ENCODE data around the gene HTT. TPM values are rescaled to one million over a fixed set of nuclear protein-coding genes. Genes with fewer than 3 reads are reported as not detected.

Gene HTT
- total RNA-seq, 1 experiment from 2014 or later = 85.4 TPM

DNA sequence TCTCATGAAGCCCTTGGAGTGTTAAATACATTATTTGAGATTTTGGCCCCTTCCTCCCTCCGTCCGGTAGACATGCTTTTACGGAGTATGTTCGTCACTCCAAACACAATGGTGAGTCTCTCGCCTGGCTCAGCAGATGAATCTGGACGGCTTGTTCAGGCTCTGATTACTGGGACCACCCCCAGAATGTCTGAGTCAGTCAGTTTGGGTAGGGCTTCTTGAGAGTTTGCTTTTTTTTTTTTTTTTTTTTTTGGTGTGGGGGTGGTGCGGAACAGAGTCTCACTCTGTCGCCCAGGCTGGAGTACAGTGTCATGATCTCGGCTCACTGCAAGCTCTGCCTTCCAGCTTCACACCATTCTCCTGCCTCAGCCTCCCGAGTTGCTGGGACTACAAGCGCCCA is 112.1 kb downstream of the HTT start:
- no peak overlapping the region for H3K4me3 Mint-ChIP-seq
- ATAC-seq (no peak), DNase-seq (ENCODE audit: low spot score) (no peak)
- H3K27me3 Mint-ChIP-seq (ENCODE audit: low read depth) = no peaks in the 10 kb centered on the region
- no peaks in the 10 kb centered on the region for H3K4me1 Mint-ChIP-seq
- no peak overlapping the region for H3K27ac Mint-ChIP-seq
- ChIA-PET CTCF (interaction anchor here (0.6 kb wide), 1 partner anchor 14 kb away, joined by 3 read pairs; no protein-coding TSS in a partner anchor), POLR2A (no interaction called here)
- no peaks in the 10 kb centered on the region for H3K9me3 Mint-ChIP-seq
- TF ChIP-seq, protein P1, sequence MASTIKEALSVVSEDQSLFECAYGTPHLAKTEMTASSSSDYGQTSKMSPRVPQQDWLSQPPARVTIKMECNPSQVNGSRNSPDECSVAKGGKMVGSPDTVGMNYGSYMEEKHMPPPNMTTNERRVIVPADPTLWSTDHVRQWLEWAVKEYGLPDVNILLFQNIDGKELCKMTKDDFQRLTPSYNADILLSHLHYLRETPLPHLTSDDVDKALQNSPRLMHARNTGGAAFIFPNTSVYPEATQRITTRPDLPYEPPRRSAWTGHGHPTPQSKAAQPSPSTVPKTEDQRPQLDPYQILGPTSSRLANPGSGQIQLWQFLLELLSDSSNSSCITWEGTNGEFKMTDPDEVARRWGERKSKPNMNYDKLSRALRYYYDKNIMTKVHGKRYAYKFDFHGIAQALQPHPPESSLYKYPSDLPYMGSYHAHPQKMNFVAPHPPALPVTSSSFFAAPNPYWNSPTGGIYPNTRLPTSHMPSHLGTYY (CRISPR knock-in tag; IDR thresholded peaks at IDR 0.05) = no peak
- TF ChIP-seq TEAD1 (CRISPR knock-in tag; IDR thresholded peaks at IDR 0.05) (no peak), NFYB (CRISPR knock-in tag; conservative IDR thresholded peaks at IDR 0.05; ENCODE audit: low read depth) (no peak), HMGA2 (CRISPR knock-in tag; IDR thresholded peaks at IDR 0.05) (no peak), ESRRA (CRISPR knock-in tag; IDR thresholded peaks at IDR 0.05; ENCODE audit: borderline replicate concordance) (no peak), EMX1 (CRISPR knock-in tag; IDR thresholded peaks at IDR 0.05) (no peak), ZNF671 (CRISPR knock-in tag; IDR thresholded peaks at IDR 0.05) (no peak), FOXK1 (CRISPR knock-in tag; IDR thresholded peaks at IDR 0.05) (no peak), GABPB1 (CRISPR knock-in tag; IDR thresholded peaks at IDR 0.05) (no peak), SMAD4 (CRISPR knock-in tag; IDR thresholded peaks at IDR 0.05) (no peak), ZNF138 (CRISPR knock-in tag; conservative IDR thresholded peaks at IDR 0.05) (no peak), ATF1 (CRISPR knock-in tag; IDR thresholded peaks at IDR 0.05) (no peak), ETV6 (CRISPR knock-in tag; IDR thresholded peaks at IDR 0.05) (no peak), MXD4 (CRISPR knock-in tag; IDR thresholded peaks at IDR 0.05; ENCODE audit: borderline replicate concordance) (no peak), IRF2 (CRISPR knock-in tag; IDR thresholded peaks at IDR 0.05; ENCODE audit: borderline replicate concordance, low read depth) (no peak)
- TF ChIP-seq, protein P2, sequence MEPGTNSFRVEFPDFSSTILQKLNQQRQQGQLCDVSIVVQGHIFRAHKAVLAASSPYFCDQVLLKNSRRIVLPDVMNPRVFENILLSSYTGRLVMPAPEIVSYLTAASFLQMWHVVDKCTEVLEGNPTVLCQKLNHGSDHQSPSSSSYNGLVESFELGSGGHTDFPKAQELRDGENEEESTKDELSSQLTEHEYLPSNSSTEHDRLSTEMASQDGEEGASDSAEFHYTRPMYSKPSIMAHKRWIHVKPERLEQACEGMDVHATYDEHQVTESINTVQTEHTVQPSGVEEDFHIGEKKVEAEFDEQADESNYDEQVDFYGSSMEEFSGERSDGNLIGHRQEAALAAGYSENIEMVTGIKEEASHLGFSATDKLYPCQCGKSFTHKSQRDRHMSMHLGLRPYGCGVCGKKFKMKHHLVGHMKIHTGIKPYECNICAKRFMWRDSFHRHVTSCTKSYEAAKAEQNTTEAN (CRISPR knock-in tag; IDR thresholded peaks at IDR 0.05) = no peak
- TF ChIP-seq, protein P3, sequence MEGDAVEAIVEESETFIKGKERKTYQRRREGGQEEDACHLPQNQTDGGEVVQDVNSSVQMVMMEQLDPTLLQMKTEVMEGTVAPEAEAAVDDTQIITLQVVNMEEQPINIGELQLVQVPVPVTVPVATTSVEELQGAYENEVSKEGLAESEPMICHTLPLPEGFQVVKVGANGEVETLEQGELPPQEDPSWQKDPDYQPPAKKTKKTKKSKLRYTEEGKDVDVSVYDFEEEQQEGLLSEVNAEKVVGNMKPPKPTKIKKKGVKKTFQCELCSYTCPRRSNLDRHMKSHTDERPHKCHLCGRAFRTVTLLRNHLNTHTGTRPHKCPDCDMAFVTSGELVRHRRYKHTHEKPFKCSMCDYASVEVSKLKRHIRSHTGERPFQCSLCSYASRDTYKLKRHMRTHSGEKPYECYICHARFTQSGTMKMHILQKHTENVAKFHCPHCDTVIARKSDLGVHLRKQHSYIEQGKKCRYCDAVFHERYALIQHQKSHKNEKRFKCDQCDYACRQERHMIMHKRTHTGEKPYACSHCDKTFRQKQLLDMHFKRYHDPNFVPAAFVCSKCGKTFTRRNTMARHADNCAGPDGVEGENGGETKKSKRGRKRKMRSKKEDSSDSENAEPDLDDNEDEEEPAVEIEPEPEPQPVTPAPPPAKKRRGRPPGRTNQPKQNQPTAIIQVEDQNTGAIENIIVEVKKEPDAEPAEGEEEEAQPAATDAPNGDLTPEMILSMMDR (IDR thresholded peaks at IDR 0.05) = no peak
- TF ChIP-seq, protein P4, sequence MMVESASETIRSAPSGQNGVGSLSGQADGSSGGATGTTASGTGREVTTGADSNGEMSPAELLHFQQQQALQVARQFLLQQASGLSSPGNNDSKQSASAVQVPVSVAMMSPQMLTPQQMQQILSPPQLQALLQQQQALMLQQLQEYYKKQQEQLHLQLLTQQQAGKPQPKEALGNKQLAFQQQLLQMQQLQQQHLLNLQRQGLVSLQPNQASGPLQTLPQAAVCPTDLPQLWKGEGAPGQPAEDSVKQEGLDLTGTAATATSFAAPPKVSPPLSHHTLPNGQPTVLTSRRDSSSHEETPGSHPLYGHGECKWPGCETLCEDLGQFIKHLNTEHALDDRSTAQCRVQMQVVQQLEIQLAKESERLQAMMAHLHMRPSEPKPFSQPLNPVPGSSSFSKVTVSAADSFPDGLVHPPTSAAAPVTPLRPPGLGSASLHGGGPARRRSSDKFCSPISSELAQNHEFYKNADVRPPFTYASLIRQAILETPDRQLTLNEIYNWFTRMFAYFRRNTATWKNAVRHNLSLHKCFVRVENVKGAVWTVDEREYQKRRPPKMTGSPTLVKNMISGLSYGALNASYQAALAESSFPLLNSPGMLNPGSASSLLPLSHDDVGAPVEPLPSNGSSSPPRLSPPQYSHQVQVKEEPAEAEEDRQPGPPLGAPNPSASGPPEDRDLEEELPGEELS (CRISPR knock-in tag; IDR thresholded peaks at IDR 0.05) = no peak
- TF ChIP-seq, protein P5, sequence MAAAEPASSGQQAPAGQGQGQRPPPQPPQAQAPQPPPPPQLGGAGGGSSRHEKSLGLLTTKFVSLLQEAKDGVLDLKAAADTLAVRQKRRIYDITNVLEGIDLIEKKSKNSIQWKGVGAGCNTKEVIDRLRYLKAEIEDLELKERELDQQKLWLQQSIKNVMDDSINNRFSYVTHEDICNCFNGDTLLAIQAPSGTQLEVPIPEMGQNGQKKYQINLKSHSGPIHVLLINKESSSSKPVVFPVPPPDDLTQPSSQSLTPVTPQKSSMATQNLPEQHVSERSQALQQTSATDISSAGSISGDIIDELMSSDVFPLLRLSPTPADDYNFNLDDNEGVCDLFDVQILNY (CRISPR knock-in tag; IDR thresholded peaks at IDR 0.05) = no peak
- TF ChIP-seq, protein P6, sequence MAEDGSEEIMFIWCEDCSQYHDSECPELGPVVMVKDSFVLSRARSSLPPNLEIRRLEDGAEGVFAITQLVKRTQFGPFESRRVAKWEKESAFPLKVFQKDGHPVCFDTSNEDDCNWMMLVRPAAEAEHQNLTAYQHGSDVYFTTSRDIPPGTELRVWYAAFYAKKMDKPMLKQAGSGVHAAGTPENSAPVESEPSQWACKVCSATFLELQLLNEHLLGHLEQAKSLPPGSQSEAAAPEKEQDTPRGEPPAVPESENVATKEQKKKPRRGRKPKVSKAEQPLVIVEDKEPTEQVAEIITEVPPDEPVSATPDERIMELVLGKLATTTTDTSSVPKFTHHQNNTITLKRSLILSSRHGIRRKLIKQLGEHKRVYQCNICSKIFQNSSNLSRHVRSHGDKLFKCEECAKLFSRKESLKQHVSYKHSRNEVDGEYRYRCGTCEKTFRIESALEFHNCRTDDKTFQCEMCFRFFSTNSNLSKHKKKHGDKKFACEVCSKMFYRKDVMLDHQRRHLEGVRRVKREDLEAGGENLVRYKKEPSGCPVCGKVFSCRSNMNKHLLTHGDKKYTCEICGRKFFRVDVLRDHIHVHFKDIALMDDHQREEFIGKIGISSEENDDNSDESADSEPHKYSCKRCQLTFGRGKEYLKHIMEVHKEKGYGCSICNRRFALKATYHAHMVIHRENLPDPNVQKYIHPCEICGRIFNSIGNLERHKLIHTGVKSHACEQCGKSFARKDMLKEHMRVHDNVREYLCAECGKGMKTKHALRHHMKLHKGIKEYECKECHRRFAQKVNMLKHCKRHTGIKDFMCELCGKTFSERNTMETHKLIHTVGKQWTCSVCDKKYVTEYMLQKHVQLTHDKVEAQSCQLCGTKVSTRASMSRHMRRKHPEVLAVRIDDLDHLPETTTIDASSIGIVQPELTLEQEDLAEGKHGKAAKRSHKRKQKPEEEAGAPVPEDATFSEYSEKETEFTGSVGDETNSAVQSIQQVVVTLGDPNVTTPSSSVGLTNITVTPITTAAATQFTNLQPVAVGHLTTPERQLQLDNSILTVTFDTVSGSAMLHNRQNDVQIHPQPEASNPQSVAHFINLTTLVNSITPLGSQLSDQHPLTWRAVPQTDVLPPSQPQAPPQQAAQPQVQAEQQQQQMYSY (CRISPR knock-in tag; IDR thresholded peaks at IDR 0.05) = no peak
- H3K36me3 Mint-ChIP-seq = peaks cover 51% of the 10 kb centered on the region

Data from WTC11 (cell line).